ENCODE measurements around the gene GOLPH3.
A peak's percentile ranks its signal among the peaks of the same experiment; 100 is the strongest.
"Not testable (repeated sequence)": the region's sequence is repeated elsewhere in the genome, so short reads cannot be mapped to it uniquely, and the experiment has no call there.

Gene GOLPH3

GRCh38 chr5:32193591-32193990 is 19.5 kb upstream of the GOLPH3 start:
- Mint-ChIP-seq H3K4me3 (no peak overlapping the region), H3K9me3 (no peaks in the 10 kb centered on the region), H3K4me1 (ENCODE audit: low read depth in 2 of 2) (peaks cover 0 to 7% of the 10 kb centered on the region in 2 donors), H3K36me3 (ENCODE audit: insufficient read depth) (no peaks in the 10 kb centered on the region), H3K27ac (peak overlapping the region in 1 of 2 donors; percentile 30), H3K27me3 (peaks cover 25 to 40% of the 10 kb centered on the region in 2 donors)
- ATAC-seq (replicated peaks) (no peak), DNase-seq (no peak)

GRCh38 chr5:32190095-32190494 is 16.0 kb upstream of the GOLPH3 start:
- H3K27me3 Mint-ChIP-seq, result peaks cover 18 to 21% of the 10 kb centered on the region in 2 donors

GRCh38 chr5:32187675-32188074 is 13.6 kb upstream of the GOLPH3 start:
- H3K27me3 Mint-ChIP-seq, result no peaks in the 10 kb centered on the region
- H3K4me1 Mint-ChIP-seq (ENCODE audit: low read depth in 2 of 2), result peaks cover 0 to 3% of the 10 kb centered on the region in 2 donors
- no peak for DNase-seq
- H3K36me3 Mint-ChIP-seq (ENCODE audit: insufficient read depth), result no peaks in the 10 kb centered on the region
- H3K27ac Mint-ChIP-seq, result no peak overlapping the region
- no peaks in the 10 kb centered on the region for H3K9me3 Mint-ChIP-seq
- H3K4me3 Mint-ChIP-seq, result no peak overlapping the region
- ATAC-seq (replicated peaks), result no peak

More at GRCh38 chr5:32190095-32190494, 16.0 kb upstream of the GOLPH3 start:
- Mint-ChIP-seq H3K27ac (no peak overlapping the region), H3K4me1 (ENCODE audit: low read depth in 2 of 2) (peaks cover 0 to 7% of the 10 kb centered on the region in 2 donors), H3K36me3 (ENCODE audit: insufficient read depth) (no peaks in the 10 kb centered on the region), H3K9me3 (no peaks in the 10 kb centered on the region), H3K4me3 (no peak overlapping the region)
- ATAC-seq (replicated peaks), result no peak
- DNase-seq, result no peak

- Mint-ChIP-seq H3K4me1 (ENCODE audit: low read depth in 2 of 2) (peaks cover 0 to 4% of the 10 kb centered on the region in 2 donors), H3K36me3 (ENCODE audit: insufficient read depth) (no peaks in the 10 kb centered on the region), H3K4me3 (no peak overlapping the region), H3K27me3 (peaks cover 7 to 17% of the 10 kb centered on the region in 2 donors), H3K9me3 (no peaks in the 10 kb centered on the region), H3K27ac (peak overlapping the region in 1 of 2 donors; percentile 60)
- ATAC-seq (replicated peaks) (peak; percentile 32), DNase-seq (no peak)
Observed at GRCh38 chr5:32182463-32183063, 8.4 kb upstream of the GOLPH3 start.

- peaks cover 57% of the 10 kb centered on the region for H3K36me3 Mint-ChIP-seq (ENCODE audit: insufficient read depth)
- DNase-seq (peak in 2 of 3 experiments; percentile 20 to 23), ATAC-seq (replicated peaks) (peak; percentile 23)
- H3K4me1 Mint-ChIP-seq (ENCODE audit: low read depth in 2 of 2), result peaks cover 22 to 45% of the 10 kb centered on the region in 2 donors
- peaks cover 0 to 11% of the 10 kb centered on the region in 2 donors for H3K27me3 Mint-ChIP-seq
- no peaks in the 10 kb centered on the region for H3K9me3 Mint-ChIP-seq
- peak overlapping the region; percentile 99 to 100 for H3K4me3 Mint-ChIP-seq
- peak overlapping the region; percentile 97 to 99 for H3K27ac Mint-ChIP-seq
Observed at GRCh38 chr5:32173267-32174010, 680 bp downstream of the GOLPH3 start.

- Mint-ChIP-seq H3K9me3 (no peaks in the 10 kb centered on the region), H3K27ac (peak overlapping the region; percentile 97 to 99), H3K4me1 (ENCODE audit: low read depth in 2 of 2) (peaks cover 26 to 49% of the 10 kb centered on the region in 2 donors), H3K27me3 (peaks cover 0 to 6% of the 10 kb centered on the region in 2 donors), H3K36me3 (ENCODE audit: insufficient read depth) (peaks cover 62% of the 10 kb centered on the region), H3K4me3 (peak overlapping the region; percentile 99 to 100)
- DNase-seq (no peak), ATAC-seq (replicated peaks) (no peak)
Observed at GRCh38 chr5:32172923-32173266, 1.2 kb downstream of the GOLPH3 start.

- H3K27me3 Mint-ChIP-seq; H3K9me3 Mint-ChIP-seq; ATAC-seq (replicated peaks): not testable (repeated sequence)
- peak overlapping the region; percentile 97 to 99 for H3K27ac Mint-ChIP-seq
- peak overlapping the region; percentile 99 to 100 for H3K4me3 Mint-ChIP-seq
- H3K4me1 Mint-ChIP-seq (ENCODE audit: low read depth in 2 of 2), result peaks cover 26 to 49% of the 10 kb centered on the region in 2 donors
- DNase-seq, result peak in 2 of 3 experiments; percentile 7 to 21
- peaks cover 68% of the 10 kb centered on the region for H3K36me3 Mint-ChIP-seq (ENCODE audit: insufficient read depth)
Observed at GRCh38 chr5:32172186-32172911, 1.8 kb downstream of the GOLPH3 start.

- Mint-ChIP-seq H3K36me3 (ENCODE audit: insufficient read depth) (peaks cover 79% of the 10 kb centered on the region), H3K9me3 (no peaks in the 10 kb centered on the region), H3K27me3 (no peaks in the 10 kb centered on the region), H3K4me1 (ENCODE audit: low read depth in 2 of 2) (peaks cover 26 to 52% of the 10 kb centered on the region in 2 donors), H3K4me3 (peak overlapping the region in 1 of 2 donors; percentile 44), H3K27ac (peak overlapping the region; percentile 56 to 99)
- ATAC-seq (replicated peaks) (no peak), DNase-seq (no peak)
Observed at GRCh38 chr5:32170303-32171151, 3.6 kb downstream of the GOLPH3 start.

- Mint-ChIP-seq H3K36me3 (ENCODE audit: insufficient read depth) (peaks cover 69% of the 10 kb centered on the region), H3K27ac (peak overlapping the region; percentile 23 to 99), H3K4me1 (ENCODE audit: low read depth in 2 of 2) (peaks cover 28 to 50% of the 10 kb centered on the region in 2 donors), H3K9me3 (no peaks in the 10 kb centered on the region), H3K27me3 (no peaks in the 10 kb centered on the region), H3K4me3 (peak overlapping the region in 1 of 2 donors; percentile 44)
- DNase-seq (no peak), ATAC-seq (replicated peaks) (no peak)
Observed at GRCh38 chr5:32168460-32169033, 5.6 kb downstream of the GOLPH3 start.

GRCh38 chr5:32165597-32165996 is 8.5 kb downstream of the GOLPH3 start:
- Mint-ChIP-seq H3K4me1 (ENCODE audit: low read depth in 2 of 2) (peaks cover 32 to 44% of the 10 kb centered on the region in 2 donors), H3K4me3 (peak overlapping the region in 1 of 2 donors; percentile 50), H3K36me3 (ENCODE audit: insufficient read depth) (peaks cover 60% of the 10 kb centered on the region), H3K27ac (peak overlapping the region; percentile 35), H3K9me3 (no peaks in the 10 kb centered on the region), H3K27me3 (no peaks in the 10 kb centered on the region)
- ATAC-seq (replicated peaks) (no peak), DNase-seq (no peak)

GRCh38 chr5:32163785-32164184 is 10.3 kb downstream of the GOLPH3 start:
- ATAC-seq (replicated peaks) (no peak), DNase-seq (no peak)
- peaks cover 44% of the 10 kb centered on the region for H3K36me3 Mint-ChIP-seq (ENCODE audit: insufficient read depth)
- H3K27ac Mint-ChIP-seq, result peak overlapping the region; percentile 24 to 30
- H3K27me3 Mint-ChIP-seq, result no peaks in the 10 kb centered on the region
- peak overlapping the region in 1 of 2 donors; percentile 52 for H3K4me3 Mint-ChIP-seq
- no peaks in the 10 kb centered on the region for H3K9me3 Mint-ChIP-seq
- peaks cover 24 to 31% of the 10 kb centered on the region in 2 donors for H3K4me1 Mint-ChIP-seq (ENCODE audit: low read depth in 2 of 2)

- Mint-ChIP-seq H3K36me3 (ENCODE audit: insufficient read depth) (peaks cover 37% of the 10 kb centered on the region), H3K27me3 (no peaks in the 10 kb centered on the region), H3K27ac (no peak overlapping the region), H3K4me1 (ENCODE audit: low read depth in 2 of 2) (peaks cover 17 to 23% of the 10 kb centered on the region in 2 donors), H3K9me3 (no peaks in the 10 kb centered on the region), H3K4me3 (peak overlapping the region in 1 of 2 donors; percentile 12)
- no peak for DNase-seq
- ATAC-seq (replicated peaks), result no peak
Observed at GRCh38 chr5:32163053-32163452, 11.1 kb downstream of the GOLPH3 start.
